Upper lobe of left lung (tissue), 6 donors: Measurements from ENCODE around the gene SH2D3A. TPM values are rescaled to one million over a fixed set of nuclear protein-coding genes. Genes with fewer than 3 reads are reported as not detected.

Source experiments
- ATAC-seq, 2 donors: fragments of 200-7000 bp; cut with Tn5 transposase; one replicate each; pipeline ENCODE4 v1.9.1; 2022; ENCODE audit warnings: mild to moderate bottlenecking in 2 of 2, moderate library complexity in 2 of 2; ENCODE audit not compliant: low FRiP score in 2 of 2
- DNase-seq, 2 donors: peaks; one replicate each; pipeline ENCODE4 v3.0.0-alpha.2; 2019 to 2020
- H3K27ac ChIP-seq, 4 donors: fragments of 200-600 bp; sonication (generic); one replicate each; pipeline ENCODE4 v1.5.1; 2016 to 2019
- H3K27me3 ChIP-seq, 4 donors: fragments of 200-600 bp; sonication (generic); one replicate each; pipeline ENCODE4 v1.5.1; 2017 to 2019
- H3K36me3 ChIP-seq, 4 donors: fragments of 200-600 bp; sonication (generic); one replicate each; pipeline ENCODE4 v1.5.1; 2016 to 2019
- H3K4me1 ChIP-seq, 4 donors: fragments of 200-600 bp; sonication (generic); one replicate each; pipeline ENCODE4 v1.5.1; 2018 to 2019
- H3K4me3 ChIP-seq, 4 donors: fragments of 200-600 bp; sonication (generic); one replicate each; pipeline ENCODE4 v1.5.1; 2017 to 2019; ENCODE audit warnings: mild to moderate bottlenecking in 2 of 4, moderate library complexity in 1 of 4
- H3K9me3 ChIP-seq, 4 donors: fragments of 200-600 bp; sonication (generic); one replicate each; pipeline ENCODE4 v1.5.1; 2018 to 2019
- EP300 ChIP-seq, 4 donors: sonication (generic); formaldehyde crosslinking; IDR thresholded peaks; one replicate each; pipeline ENCODE4 v1.5.1; 2017; ENCODE audit warnings: antibody characterized with exemption in 4 of 4, control low read depth in 2 of 4
- POLR2A ChIP-seq, 4 donors: fragments of 450-650 bp; IDR thresholded peaks; one replicate each; pipeline ENCODE4 v1.5.1; 2016 to 2017; ENCODE audit warnings: antibody characterized with exemption in 4 of 4, mild to moderate bottlenecking in 2 of 4
- POLR2AphosphoS5 ChIP-seq, 2 donors: sonication (generic); formaldehyde crosslinking; IDR thresholded peaks; one replicate each; pipeline ENCODE4 v1.5.1; 2017; ENCODE audit warnings: antibody characterized with exemption in 2 of 2
- WGBS, 2 donors: methylation state at CpG; one replicate each; pipeline ENCODE4 v1.1.5; 2017 to 2018; 5-methylcytosine and 5-hydroxymethylcytosine counted together
- total RNA-seq, 6 donors: library from RNA; depleted of rRNA in 4 of 6; stranded (reverse); fragments of >200 nt in 4 of 6; gene quantifications; one replicate each; pipeline versions ENCODE4 v1.1.0 to v1.2.1, GENCODE V29; 2016 to 2021
- TF ChIP-seq, protein P1 (sequence below), 6 experiments: fragments of 450-650 bp in 4 of 6; fragments of 200-600 bp in 2 of 6; sonication (generic) in 2 of 6; IDR thresholded peaks; one replicate each; pipeline ENCODE4 v1.5.1; 2016 to 2019; ENCODE audit warnings: antibody characterized with exemption in 6 of 6
- donor health status: DM: no; HTN: no; CAD: no; lungs with moderate emphysema.
- donor health status: DM: no; HTN: yes; CAD: no; lungs with severe emphysema.

The SH2D3A gene
- total RNA-seq, 6 donors from 2014 or later, result 24.9 to 109 (median 35.8) TPM

- Histone ChIP-seq H3K9me3 (peaks cover 0 to 9% (median 3%) of the 10 kb centered on the region in 4 donors), H3K4me3 (no peak overlapping the region), H3K36me3 (no peaks in the 10 kb centered on the region), H3K27ac (no peak overlapping the region), H3K27me3 (no peaks in the 10 kb centered on the region), H3K4me1 (no peaks in the 10 kb centered on the region)
- ATAC-seq (no peak), DNase-seq (no peak)
- WGBS, 2 donors, result 59 to 66% methylated on average over 4 to 5 of the region's 5 CpGs
- TF ChIP-seq POLR2A (IDR thresholded peaks at IDR 0.05), result no peak
- TF ChIP-seq, protein P1, sequence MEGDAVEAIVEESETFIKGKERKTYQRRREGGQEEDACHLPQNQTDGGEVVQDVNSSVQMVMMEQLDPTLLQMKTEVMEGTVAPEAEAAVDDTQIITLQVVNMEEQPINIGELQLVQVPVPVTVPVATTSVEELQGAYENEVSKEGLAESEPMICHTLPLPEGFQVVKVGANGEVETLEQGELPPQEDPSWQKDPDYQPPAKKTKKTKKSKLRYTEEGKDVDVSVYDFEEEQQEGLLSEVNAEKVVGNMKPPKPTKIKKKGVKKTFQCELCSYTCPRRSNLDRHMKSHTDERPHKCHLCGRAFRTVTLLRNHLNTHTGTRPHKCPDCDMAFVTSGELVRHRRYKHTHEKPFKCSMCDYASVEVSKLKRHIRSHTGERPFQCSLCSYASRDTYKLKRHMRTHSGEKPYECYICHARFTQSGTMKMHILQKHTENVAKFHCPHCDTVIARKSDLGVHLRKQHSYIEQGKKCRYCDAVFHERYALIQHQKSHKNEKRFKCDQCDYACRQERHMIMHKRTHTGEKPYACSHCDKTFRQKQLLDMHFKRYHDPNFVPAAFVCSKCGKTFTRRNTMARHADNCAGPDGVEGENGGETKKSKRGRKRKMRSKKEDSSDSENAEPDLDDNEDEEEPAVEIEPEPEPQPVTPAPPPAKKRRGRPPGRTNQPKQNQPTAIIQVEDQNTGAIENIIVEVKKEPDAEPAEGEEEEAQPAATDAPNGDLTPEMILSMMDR (IDR thresholded peaks at IDR 0.05), result no peak
- no peak for TF ChIP-seq POLR2AphosphoS5 (IDR thresholded peaks at IDR 0.05)
- TF ChIP-seq EP300 (IDR thresholded peaks at IDR 0.05), result no peak
Measured at GRCh38 chr19:6790194-6791128, 23.2 kb upstream of the SH2D3A start.

- TF ChIP-seq EP300 (IDR thresholded peaks at IDR 0.05) (no peak), POLR2AphosphoS5 (IDR thresholded peaks at IDR 0.05) (no peak), POLR2A (IDR thresholded peaks at IDR 0.05) (no peak)
- TF ChIP-seq, protein P1 (IDR thresholded peaks at IDR 0.05), result no peak
- no peaks in the 10 kb centered on the region for H3K4me1 ChIP-seq
- no peak overlapping the region for H3K4me3 ChIP-seq
- no peak for DNase-seq
- H3K27me3 ChIP-seq, result no peaks in the 10 kb centered on the region
- no peaks in the 10 kb centered on the region for H3K36me3 ChIP-seq
- no peak for ATAC-seq
- 53 to 62% methylated on average over 4 of the region's 4 CpGs for WGBS, 2 donors
- no peaks in the 10 kb centered on the region for H3K9me3 ChIP-seq
- H3K27ac ChIP-seq, result no peak overlapping the region
Measured at GRCh38 chr19:6788896-6789295, 21.7 kb upstream of the SH2D3A start.

DNA sequence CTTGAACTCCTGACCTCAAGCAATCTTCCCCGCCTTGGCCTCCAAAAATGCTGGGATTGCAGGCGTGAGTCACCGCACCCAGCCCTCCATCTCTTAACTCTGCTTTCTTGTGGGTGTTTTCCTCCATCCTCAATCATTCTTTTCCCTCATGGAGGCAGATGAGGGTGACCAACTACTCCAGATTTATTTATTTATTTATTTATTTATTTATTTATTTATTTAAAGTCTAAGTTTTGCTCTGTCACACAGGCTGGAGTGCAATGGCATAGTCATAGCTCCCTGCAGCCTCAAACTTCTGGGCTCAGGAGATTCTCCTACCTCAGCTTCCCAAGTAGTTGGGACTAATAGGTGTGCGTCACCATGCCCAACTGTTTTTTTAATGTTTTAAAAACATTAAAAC, 20.2 kb upstream of the SH2D3A start:
- Histone ChIP-seq H3K36me3 (no peaks in the 10 kb centered on the region), H3K9me3 (no peaks in the 10 kb centered on the region), H3K27ac (no peak overlapping the region), H3K27me3 (no peaks in the 10 kb centered on the region), H3K4me3 (no peak overlapping the region), H3K4me1 (no peaks in the 10 kb centered on the region)
- TF ChIP-seq POLR2A (IDR thresholded peaks at IDR 0.05) (no peak), POLR2AphosphoS5 (IDR thresholded peaks at IDR 0.05) (no peak), EP300 (IDR thresholded peaks at IDR 0.05) (no peak)
- TF ChIP-seq, protein P1 (IDR thresholded peaks at IDR 0.05), result no peak
- DNase-seq (no peak), ATAC-seq (no peak)
- 97 to 99% methylated on average over 4 of the region's 4 CpGs for WGBS, 2 donors

- TF ChIP-seq, protein P1 (IDR thresholded peaks at IDR 0.05), result no peak
- TF ChIP-seq POLR2A (IDR thresholded peaks at IDR 0.05) (no peak), EP300 (IDR thresholded peaks at IDR 0.05) (no peak), POLR2AphosphoS5 (IDR thresholded peaks at IDR 0.05) (no peak)
- ATAC-seq (no peak), DNase-seq (no peak)
- Histone ChIP-seq H3K27me3 (no peaks in the 10 kb centered on the region), H3K27ac (no peak overlapping the region), H3K9me3 (no peaks in the 10 kb centered on the region), H3K36me3 (no peaks in the 10 kb centered on the region), H3K4me1 (peaks cover 6 to 22% (median 13%) of the 10 kb centered on the region in 4 donors), H3K4me3 (no peak overlapping the region)
- WGBS, 2 donors, result 48 to 56% methylated on average over 4 of the region's 4 CpGs
Measured at GRCh38 chr19:6779206-6779605, 12.0 kb upstream of the SH2D3A start.
